Stimulated activated naive CD8-positive, alpha-beta T cell treated with anti-CD3 and anti-CD28 coated beads, Interleukin-15, Interleukin-2, amounts not matched to agents 100 U/mL and 50 U/mL, for 24 hours (primary cell): ENCODE measurements around the gene MRGPRX4.
"Not testable (repeated sequence)": the region's sequence is repeated elsewhere in the genome, so short reads cannot be mapped to it uniquely, and the experiment has no call there.

Source experiments
- ATAC-seq: fragments of 150-1000 bp; cut with Tn5 transposase; one replicate; pipeline ENCODE4 v1.10.0; 2021
- DNase-seq: peaks from one replicate; pipeline ENCODE4 v3.0.0; 2021

The MRGPRX4 gene

GRCh38 chr11:18172666-18173065, at the start of gene MRGPRX4:
MRGPRX4 (plus strand) TSS chr11:18172837; CDS start chr11:18173257, 420 bp downstream.
- DNase-seq: no peak
- no peak for ATAC-seq

- not testable (repeated sequence) for ATAC-seq, DNase-seq
Observed at GRCh38 chr11:18131115-18131514, 41.5 kb upstream of the MRGPRX4 start.

- DNase-seq (no peak), ATAC-seq (no peak)
Observed at GRCh38 chr11:18132341-18132740, 40.3 kb upstream of the MRGPRX4 start, which contains the start of gene MRGPRX3. MRGPRX3 (plus strand) TSS chr11:18132571; CDS start chr11:18137203, 4,632 bp downstream.

DNA sequence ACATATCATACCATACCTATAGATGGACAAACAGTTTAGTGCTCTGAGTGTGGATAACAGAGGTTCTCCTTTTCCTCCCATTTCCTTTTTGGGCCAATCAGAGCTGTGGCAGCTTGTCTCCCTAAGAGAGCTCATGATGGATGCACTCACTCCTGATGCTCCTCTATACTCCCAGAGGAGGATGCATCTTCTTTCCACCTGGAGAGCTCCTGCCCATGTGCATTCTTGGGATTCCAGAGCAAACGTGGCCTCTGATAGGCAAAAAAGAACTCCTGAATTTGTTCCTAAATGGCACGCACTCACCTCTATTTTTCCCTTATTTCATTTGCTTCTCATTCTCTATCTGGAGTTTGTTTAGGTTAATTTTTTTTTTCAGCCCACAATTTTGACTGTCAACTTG, 37.3 kb upstream of the MRGPRX4 start:
- DNase-seq: no peak
- ATAC-seq: no peak

GRCh38 chr11:18137186-18137800, 35.3 kb upstream of the MRGPRX4 start:
- ATAC-seq: no peak
- no peak for DNase-seq

DNA sequence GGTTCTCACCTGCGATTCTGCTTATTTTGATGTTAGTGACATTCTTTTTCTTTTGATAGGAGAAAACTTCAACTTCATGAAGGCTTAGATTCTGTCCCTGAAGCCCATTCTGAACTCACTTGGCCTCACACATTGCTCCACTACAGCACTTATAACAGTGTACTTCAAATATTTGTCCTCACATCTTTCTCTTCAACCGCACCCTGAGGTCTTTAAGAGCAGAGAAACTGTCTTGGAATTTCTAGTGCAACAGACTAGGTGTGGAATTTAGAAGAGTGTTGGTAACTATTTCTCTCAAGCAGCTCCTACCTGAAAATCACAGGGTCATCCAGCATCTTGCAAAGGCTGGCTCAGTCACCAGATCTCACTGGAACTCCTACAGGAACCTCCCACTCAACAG, 32.5 kb upstream of the MRGPRX4 start:
- no peak for ATAC-seq
- no peak for DNase-seq

DNA sequence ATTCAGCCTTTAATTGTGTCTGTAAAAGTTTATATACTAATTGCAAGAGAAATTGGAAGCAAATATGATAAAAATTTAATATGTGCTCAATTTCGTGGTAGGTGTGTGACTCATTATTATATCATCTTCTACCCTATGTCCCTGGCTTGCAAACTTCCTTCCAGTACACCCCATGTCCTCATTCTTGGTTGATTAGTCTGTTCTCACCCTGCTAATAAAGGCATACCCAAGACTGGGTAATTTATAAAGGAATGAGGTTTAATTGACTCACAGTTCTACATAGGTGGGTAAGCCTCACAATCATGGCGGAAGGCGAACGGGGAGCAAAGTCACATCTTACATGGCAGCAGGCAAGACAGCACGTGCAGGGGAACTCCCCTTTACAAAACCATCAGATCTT, 28.4 kb upstream of the MRGPRX4 start:
- no peak for DNase-seq
- no peak for ATAC-seq

- no peak for ATAC-seq
- DNase-seq: no peak
Observed at GRCh38 chr11:18145025-18145424, 27.6 kb upstream of the MRGPRX4 start.

- ATAC-seq: no peak
- DNase-seq: no peak
Observed at GRCh38 chr11:18145837-18146236, 26.8 kb upstream of the MRGPRX4 start.

DNA sequence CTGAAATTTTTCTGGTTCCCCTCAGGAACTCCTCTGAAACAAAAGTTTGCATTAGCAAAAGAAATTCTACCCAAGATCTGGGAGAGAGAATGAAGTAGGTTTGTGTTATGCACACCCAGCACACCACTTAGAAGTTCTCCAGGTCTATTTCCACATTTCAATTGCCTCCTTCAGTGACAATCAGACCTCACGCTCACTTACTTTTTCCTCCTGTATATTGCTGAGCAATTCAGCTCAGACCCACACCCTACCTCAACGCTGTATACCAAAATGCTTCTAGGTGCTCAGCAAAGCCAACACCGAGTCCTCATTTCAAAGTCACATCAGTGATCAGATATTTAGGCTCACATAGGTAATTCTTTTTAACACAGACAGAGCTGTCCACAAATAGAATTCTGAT, 21.1 kb upstream of the MRGPRX4 start:
- no peak for ATAC-seq
- DNase-seq: no peak

- DNase-seq (no peak), ATAC-seq (no peak)
Observed at GRCh38 chr11:18168372-18168771, 4.3 kb upstream of the MRGPRX4 start.

- DNase-seq (peak; percentile 11), ATAC-seq (no peak)
Observed at GRCh38 chr11:18171377-18172000, 1.1 kb upstream of the MRGPRX4 start.

DNA sequence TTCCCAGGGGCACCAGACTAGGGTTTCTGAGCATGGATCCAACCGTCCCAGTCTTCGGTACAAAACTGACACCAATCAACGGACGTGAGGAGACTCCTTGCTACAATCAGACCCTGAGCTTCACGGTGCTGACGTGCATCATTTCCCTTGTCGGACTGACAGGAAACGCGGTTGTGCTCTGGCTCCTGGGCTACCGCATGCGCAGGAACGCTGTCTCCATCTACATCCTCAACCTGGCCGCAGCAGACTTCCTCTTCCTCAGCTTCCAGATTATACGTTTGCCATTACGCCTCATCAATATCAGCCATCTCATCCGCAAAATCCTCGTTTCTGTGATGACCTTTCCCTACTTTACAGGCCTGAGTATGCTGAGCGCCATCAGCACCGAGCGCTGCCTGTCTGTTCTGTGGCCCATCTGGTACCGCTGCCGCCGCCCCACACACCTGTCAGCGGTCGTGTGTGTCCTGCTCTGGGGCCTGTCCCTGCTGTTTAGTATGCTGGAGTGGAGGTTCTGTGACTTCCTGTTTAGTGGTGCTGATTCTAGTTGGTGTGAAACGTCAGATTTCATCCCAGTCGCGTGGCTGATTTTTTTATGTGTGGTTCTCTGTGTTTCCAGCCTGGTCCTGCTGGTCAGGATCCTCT, 709 bp downstream of the MRGPRX4 start:
- DNase-seq (no peak), ATAC-seq (no peak)

DNA sequence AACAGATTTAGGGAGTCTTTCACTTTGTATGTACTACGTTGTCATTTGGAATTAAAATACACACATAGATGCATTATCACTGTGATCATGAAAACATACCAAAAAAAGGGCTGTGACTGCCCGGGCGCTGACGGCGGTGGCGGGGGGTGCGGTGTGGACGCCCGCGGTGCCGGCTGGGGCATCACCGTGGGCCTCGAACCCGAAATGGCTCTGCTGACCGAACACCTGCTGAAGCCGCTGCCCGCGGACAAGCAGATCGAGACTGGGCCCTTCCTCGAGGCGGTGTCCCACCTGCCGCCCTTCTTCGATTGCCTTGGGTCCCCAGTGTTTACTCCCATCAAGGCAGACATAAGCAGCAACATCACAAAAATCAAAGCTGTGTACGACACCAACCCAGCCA, 16.2 kb downstream of the MRGPRX4 start:
- DNase-seq (no peak), ATAC-seq (no peak)

DNA sequence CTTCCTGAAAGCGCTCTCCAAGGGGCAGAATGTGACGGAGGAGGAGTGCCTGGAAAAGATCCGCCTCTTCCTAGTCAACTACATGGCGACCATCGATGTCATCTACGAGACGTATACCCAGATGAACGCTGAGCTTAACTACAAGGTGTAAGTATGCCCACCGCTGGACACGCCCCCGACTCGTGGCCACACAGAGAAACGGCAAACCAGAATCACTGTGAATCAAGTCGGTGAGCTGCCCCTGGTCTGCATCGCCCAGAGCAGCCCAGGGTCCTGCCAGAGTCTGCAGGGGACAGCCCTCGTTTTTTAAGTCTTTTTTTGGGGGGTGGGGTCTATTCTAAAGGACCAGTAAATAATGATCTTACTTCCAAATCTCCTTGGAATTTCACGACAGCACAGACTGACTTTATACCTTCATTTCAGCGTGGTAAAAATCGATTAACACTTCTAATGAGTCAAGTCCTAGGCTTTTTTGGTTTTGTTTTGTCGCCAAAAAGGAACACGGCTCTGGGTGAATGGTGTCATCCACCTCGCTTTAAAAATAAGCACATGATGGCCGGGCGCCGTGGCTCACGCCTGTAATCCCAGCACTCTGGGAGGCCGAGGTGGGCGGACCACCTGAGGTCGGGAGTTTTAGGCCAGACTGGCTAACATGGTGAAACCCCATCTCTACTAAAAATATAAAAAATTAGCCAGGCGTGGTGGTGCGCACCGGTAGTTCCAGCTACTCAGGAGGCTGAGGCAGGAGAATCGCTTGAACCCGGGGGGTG, 17.0 kb downstream of the MRGPRX4 start:
- not testable (repeated sequence) for DNase-seq, ATAC-seq

- DNase-seq (no peak), ATAC-seq (no peak)
Observed at GRCh38 chr11:18191376-18191775, 18.7 kb downstream of the MRGPRX4 start.

DNA sequence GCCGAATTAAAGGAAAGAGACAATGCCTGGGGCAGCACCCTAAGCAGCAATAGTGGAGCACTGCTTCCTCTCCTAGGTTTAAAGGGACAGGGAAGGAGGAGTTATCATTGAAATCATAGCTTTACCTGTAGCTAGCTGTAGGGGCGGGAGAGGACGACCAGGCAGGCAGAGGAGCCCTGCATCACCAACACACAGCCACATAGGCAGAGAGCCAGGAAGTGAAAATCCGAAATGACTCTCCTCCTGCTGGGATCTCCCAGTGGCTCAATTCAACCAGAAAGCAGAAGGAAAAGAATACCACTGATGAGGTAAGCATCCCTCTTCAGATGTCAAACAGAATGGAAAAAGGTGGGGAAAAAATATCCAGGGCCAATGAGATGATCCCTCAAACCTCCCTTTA, 20.4 kb downstream of the MRGPRX4 start:
- ATAC-seq (no peak), DNase-seq (no peak)

DNA sequence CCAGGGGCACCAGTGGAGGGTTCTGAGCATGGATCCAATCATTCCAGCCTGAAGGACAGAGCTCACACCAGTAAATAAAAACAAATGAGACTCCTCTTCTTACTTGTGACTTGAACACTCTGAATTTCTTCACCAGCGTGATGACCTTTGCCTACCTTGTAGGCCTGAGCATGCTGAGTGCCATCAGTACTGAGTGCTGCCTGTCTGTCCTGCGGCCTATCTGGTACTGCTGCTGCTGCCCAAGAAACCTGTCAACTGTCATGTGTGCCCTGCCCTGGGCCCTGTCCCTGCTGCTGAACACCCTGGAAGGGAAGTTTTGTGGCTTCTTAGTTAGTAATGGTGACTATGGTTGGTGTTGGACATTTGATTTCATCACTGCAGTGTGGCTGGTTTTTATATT, 23.9 kb downstream of the MRGPRX4 start:
- no peak for DNase-seq
- no peak for ATAC-seq

- ATAC-seq, DNase-seq: not testable (repeated sequence)
Observed at GRCh38 chr11:18197738-18198137, 25.1 kb downstream of the MRGPRX4 start.

- ATAC-seq (peak; percentile 63), DNase-seq (peak; percentile 11)
Observed at GRCh38 chr11:18203723-18204122, 31.1 kb downstream of the MRGPRX4 start.

- no peak for ATAC-seq
- DNase-seq: no peak
Observed at GRCh38 chr11:18204220-18204619, 31.6 kb downstream of the MRGPRX4 start.

DNA sequence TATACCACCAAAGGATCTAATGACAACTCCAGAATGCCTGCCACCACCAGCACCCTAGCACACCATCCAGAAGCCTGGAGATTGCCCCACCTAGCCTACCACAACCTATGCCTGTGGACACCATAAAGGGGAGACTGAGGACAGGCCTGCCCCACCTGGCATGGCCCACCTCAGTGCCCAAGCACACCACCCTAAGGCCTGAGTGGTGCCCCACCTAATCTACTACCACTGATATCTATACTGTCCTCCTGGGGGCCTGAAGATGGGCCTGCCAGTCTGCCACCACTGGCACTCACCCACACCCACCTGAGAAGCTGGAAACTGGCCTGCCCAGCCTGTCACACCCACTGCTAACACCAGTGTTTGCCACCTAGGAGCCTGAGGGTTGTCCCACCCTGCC, 32.1 kb downstream of the MRGPRX4 start:
- DNase-seq (no peak), ATAC-seq (no peak)

GRCh38 chr11:18209058-18209457, 36.4 kb downstream of the MRGPRX4 start:
- ATAC-seq (no peak), DNase-seq (no peak)
